GM12878 (cell line): ENCODE measurements around the gene TEX2. TPM values are rescaled to one million over a fixed set of nuclear protein-coding genes. Genes with fewer than 3 reads are reported as not detected.

Source experiments
- ATAC-seq: fragments of 200-7000 bp; cut with Tn5 transposase; 3 replicates; pipeline ENCODE4 v1.9.1; 2020; ENCODE audit warnings: mild to moderate bottlenecking, moderate library complexity
- BruUV-seq: library from RNA; stranded (reverse); fragments of 400-500 nt; replicated peaks from 2 replicates; lab custom pipeline; 2021; lab: Mats Ljungman, UMichigan
- CTCF ChIA-PET: fragments of 300-600 bp; sonication (Branson Sonifier 250); formaldehyde crosslinking; extraction: SDS; loops from one replicate; lab custom pipeline; 2021; ENCODE audit warnings: inconsistent platforms; lab: Yijun Ruan, JAX
- POLR2A ChIA-PET: fragments of 350-600 bp; formaldehyde crosslinking; extraction: SDS; loops from one replicate; lab custom pipeline; 2021; ENCODE audit warnings: inconsistent platforms; lab: Charles Lee
- RAD21 ChIA-PET: fragments of 300-600 bp; sonication (Branson Sonifier 250); formaldehyde crosslinking; loops from one replicate; lab custom pipeline; 2023; ENCODE audit warnings: antibody characterized with exemption; ENCODE audit not compliant: unreplicated experiment; lab: Charles Lee
- SMC1A ChIA-PET: fragments of 300-600 bp; sonication (Branson Sonifier 250); formaldehyde crosslinking; loops from one replicate; lab custom pipeline; 2023; ENCODE audit not compliant: unreplicated experiment, uncharacterized antibody; lab: Charles Lee
- DNase-seq: peaks from one replicate; pipeline ENCODE4 v3.0.0-alpha.2; 2011; ENCODE audit warnings: low read depth, low spot score
- FAIRE-seq: peaks from 3 replicates; lab custom pipeline; 2011; peaks lifted over from hg19 to GRCh38; lab: Jason Lieb, UNC
- H2AFZ ChIP-seq: 2 replicates; pipeline ENCODE4 v1.6.0; 2011; ENCODE audit warnings: low read depth, low read length, control low read depth; ENCODE audit not compliant: control insufficient read depth
- H3K27ac ChIP-seq: 2 replicates; pipeline ENCODE4 v1.5.1; 2011; ENCODE audit warnings: control low read depth; ENCODE audit not compliant: control insufficient read depth, insufficient read depth
- H3K27me3 ChIP-seq, 2 experiments: replicated peaks in 1 of 2; 2 replicates each; pipeline versions ENCODE4 v1.6.0 to v1.6.1; 2011; ENCODE audit warnings: low read length in 1 of 2; ENCODE audit not compliant: control insufficient read depth in 2 of 2, insufficient read depth in 2 of 2
- H3K36me3 ChIP-seq, 2 experiments: 2 replicates each; pipeline ENCODE4 v1.5.1; 2011; ENCODE audit warnings: low read length in 1 of 2; ENCODE audit not compliant: control insufficient read depth in 2 of 2, insufficient read depth in 2 of 2
- H3K4me1 ChIP-seq: 2 replicates; pipeline ENCODE4 v1.6.1; 2011; ENCODE audit warnings: mild to moderate bottlenecking, low read length, moderate library complexity, mixed read lengths; ENCODE audit not compliant: control insufficient read depth, insufficient read depth
- H3K4me2 ChIP-seq: 2 replicates; pipeline ENCODE4 v1.6.0; 2011; ENCODE audit warnings: control low read depth; ENCODE audit not compliant: control insufficient read depth, insufficient read depth
- H3K4me3 ChIP-seq: fragments of 200-600 bp; sonication (generic); 2 replicates; pipeline ENCODE4 v1.5.1; 2016
- H3K79me2 ChIP-seq: 2 replicates; pipeline ENCODE4 v1.6.0; 2011; ENCODE audit warnings: low read length; ENCODE audit not compliant: control insufficient read depth, insufficient read depth
- H3K9ac ChIP-seq: 2 replicates; pipeline ENCODE4 v1.8.0; 2011; ENCODE audit warnings: low read length, control low read depth, mixed read lengths; ENCODE audit not compliant: control insufficient read depth, insufficient read depth
- H3K9me3 ChIP-seq: replicated peaks from 3 replicates; pipeline ENCODE4 v1.5.1; 2011; ENCODE audit warnings: mild to moderate bottlenecking, low read length; ENCODE audit not compliant: control insufficient read depth, insufficient read depth
- H4K20me1 ChIP-seq: 2 replicates; pipeline ENCODE4 v1.6.0; 2011; ENCODE audit not compliant: control insufficient read depth, insufficient read depth
- BCL3 ChIP-seq: IDR thresholded peaks from 2 replicates; pipeline ENCODE4 v1.6.1; 2011; ENCODE audit warnings: borderline replicate concordance, low read depth, mild to moderate bottlenecking, moderate library complexity, low read length; ENCODE audit not compliant: insufficient read depth, poor library complexity, severe bottlenecking
- CUX1 ChIP-seq: IDR thresholded peaks from 2 replicates; pipeline ENCODE4 v1.6.1; 2012; ENCODE audit warnings: improper control_type of control experiment, low read depth, low read length; ENCODE audit not compliant: insufficient replicate concordance
- WGBS: methylation state at CpG from one replicate; pipeline ENCODE4 v1.1.6; 2016; ENCODE audit warnings: low lambda C conversion rate; ENCODE audit not compliant: insufficient replicate concordance, insufficient coverage; ENCODE audit errors: missing lambda C conversion rate; 5-methylcytosine and 5-hydroxymethylcytosine counted together
- in situ Hi-C: fragments of 300-500 bp; cut with MboI; formaldehyde crosslinking; loops from 9 replicates; pipeline ENCODE4 v1.14.3; 2018; ENCODE audit warnings: mixed read lengths
- intact Hi-C: fragments of 100-400 bp; cut with micrococcal nuclease; formaldehyde crosslinking; loops from one replicate; pipeline ENCODE4 v1.14.2; 2022; ENCODE audit not compliant: unreplicated experiment
- polyA plus RNA-seq, 11 experiments: library from polyadenylated mRNA; depleted of rRNA in 4 of 11; unstranded in 6 of 11; stranded (reverse) in 5 of 11; fragments of >200 nt; fragmentation: Nextera tagmentation in 4 of 11; fragmentation: Illumina TruSeq in 1 of 11; extraction: Ambion mirVana in 4 of 11; extraction: Trizol in 1 of 11; gene quantifications; 1 replicate in 1 of 11; 2 replicates in 10 of 11; pipeline versions ENCODE4 v1.2.1 to v1.2.3, GENCODE V29; 2011 to 2016; ENCODE audit warnings: inconsistent platforms in 2 of 11, missing spikeins in 2 of 11, low read depth in 1 of 11
- total RNA-seq, 4 experiments: library from RNA; depleted of rRNA in 3 of 4; stranded (reverse); fragments of >200 nt in 3 of 4; fragmentation: Illumina TruSeq in 1 of 4; extraction: Trizol in 1 of 4; gene quantifications; 2 replicates each; pipeline versions ENCODE4 v1.2.1 to v1.2.3, GENCODE V29; 2013 to 2021

Gene TEX2
- total and polyA plus RNA-seq, 10 of the 15 experiments (the other 5 are each of a cell fraction or from before 2014, with no cell fraction given), result 3.8 to 19.9 (median 15.8) TPM

GRCh38 chr17:64174686-64175456, 88.2 kb downstream of the TEX2 start:
- Histone ChIP-seq H3K9me3 (no peaks in the 10 kb centered on the region), H4K20me1 (no peaks in the 10 kb centered on the region), H3K4me3 (no peak overlapping the region), H3K79me2 (no peaks in the 10 kb centered on the region), H3K27ac (no peak overlapping the region), H3K4me1 (no peaks in the 10 kb centered on the region), H3K4me2 (no peak overlapping the region), H3K36me3 (peaks cover 0 to 2% of the 10 kb centered on the region in 2 experiments; a peak in 2 of 4 replicates), H3K27me3 (no peaks in the 10 kb centered on the region), H2AFZ (no peak overlapping the region), H3K9ac (no peak overlapping the region)
- DNase-seq (no peak), ATAC-seq (no peak), FAIRE-seq (no peak)
- POLR2A ChIA-PET, result no interaction called here
- RAD21 ChIA-PET, result no interaction called here
- no TSS peak for BruUV-seq
- in situ Hi-C loops, result no loop called here
- CTCF ChIA-PET, result no interaction called here
- intact Hi-C loops, result no loop called here
- TF ChIP-seq CUX1 (no peak), BCL3 (peak; percentile 62)
- SMC1A ChIA-PET, result interaction anchor here (0.6 kb wide), 1 partner anchor 22 kb away, joined by 4 read pairs; no protein-coding TSS in a partner anchor
- WGBS, result 88% methylated on average over 7 of the region's 7 CpGs
